HG03135 (cell line): ENCODE measurements around the gene PDE4A.
"Not testable (repeated sequence)": the region's sequence is repeated elsewhere in the genome, so short reads cannot be mapped to it uniquely, and the experiment has no call there.

Source experiments
- ATAC-seq: cut with Tn5 transposase; IDR thresholded peaks from one replicate; pipeline ENCODE4 v1.9.1; 2021; ENCODE audit warnings: mild to moderate bottlenecking, moderate library complexity; ENCODE audit not compliant: unreplicated experiment

Gene PDE4A

DNA sequence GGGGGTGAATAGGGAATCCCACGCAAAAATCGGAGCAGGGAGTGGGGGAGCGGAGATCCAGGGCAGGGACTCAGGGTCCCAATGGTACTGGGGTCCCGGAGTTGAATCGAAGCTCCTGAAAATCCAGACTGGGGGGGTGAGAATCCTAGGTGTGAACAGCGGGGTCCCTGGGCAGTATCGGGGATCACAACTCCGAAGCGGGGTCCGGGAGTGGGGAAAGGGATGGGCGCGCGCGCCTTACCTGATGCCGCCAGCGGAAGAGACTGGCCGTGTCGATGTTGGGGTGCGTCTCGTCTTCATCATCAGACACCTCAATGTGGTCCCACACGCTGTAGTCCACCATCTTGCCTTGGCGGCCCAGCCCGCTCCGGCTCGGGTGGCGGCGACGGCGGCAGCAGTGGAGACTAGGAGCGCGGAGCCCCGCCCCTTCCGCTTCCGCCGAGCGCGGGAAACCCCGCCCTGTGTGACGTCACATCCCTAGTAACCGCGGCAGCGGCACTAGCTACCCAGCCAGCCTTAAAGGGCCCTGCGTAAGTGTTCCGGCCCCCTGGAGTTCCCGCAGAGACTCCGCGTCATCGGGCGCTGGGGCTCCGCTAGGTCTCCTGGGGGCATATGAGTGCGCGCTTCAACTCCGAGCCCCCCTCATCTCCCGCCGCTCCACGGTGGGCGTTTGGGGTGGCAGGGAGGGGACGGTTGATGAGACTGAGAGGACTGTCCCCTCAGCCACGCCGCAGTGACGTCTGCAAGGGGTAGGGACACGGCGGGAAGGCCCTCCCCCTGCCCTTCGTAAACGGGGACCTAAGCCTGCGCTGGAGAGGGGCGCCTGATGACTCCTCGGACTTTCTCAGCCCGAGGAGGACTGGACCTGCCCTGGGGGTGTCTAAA lies 17.0 kb upstream of the PDE4A start, which contains the start of gene CDC37:
CDC37 (minus strand) TSS at position 406 of the 885 bp plus-strand sequence; CDS start at position 343, 63 bp downstream.
- peak; percentile 68 for ATAC-seq

- ATAC-seq: no peak
Measured at GRCh38 chr19:10404888-10405820, 15.2 kb upstream of the PDE4A start.

DNA sequence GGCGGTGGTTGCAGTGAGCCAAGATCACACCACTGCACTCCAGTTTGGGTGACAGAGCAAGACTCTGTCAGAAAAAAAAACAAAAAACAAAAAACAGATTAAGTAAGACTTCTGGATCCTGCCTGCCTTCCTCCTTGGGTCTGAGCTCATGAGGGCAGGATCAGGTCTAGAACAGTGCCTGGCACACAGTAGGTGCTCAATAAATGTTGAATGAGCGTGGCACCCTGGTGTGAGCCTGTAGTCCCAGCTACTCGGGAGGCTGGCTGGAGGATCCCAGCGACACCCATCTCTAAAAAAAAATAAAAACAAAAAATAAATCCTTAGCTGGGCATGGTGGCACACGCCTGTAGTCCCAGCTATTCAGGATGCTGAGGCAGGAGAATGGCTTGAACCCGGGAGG lies 14.1 kb upstream of the PDE4A start:
- no peak for ATAC-seq

DNA sequence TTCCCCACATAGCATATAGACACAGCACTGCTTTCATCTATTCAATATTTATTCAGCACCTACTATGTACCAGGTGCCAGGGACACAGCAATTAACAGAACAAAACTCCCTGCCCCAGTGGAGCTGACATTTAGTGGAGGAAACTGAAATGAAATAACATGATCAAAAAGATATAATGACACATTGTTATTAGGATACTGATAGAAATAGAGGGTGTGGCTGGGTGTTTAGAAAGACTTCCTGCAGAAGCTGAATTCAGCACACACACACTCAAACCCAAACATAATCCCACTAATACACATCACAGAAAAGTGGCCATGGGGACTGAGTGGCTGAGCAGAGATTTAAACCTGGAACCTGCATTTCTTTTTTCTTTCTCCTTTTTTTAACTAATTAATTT lies 13.2 kb upstream of the PDE4A start:
- no peak for ATAC-seq

GRCh38 chr19:10408511-10409283 lies 11.6 kb upstream of the PDE4A start:
- no peak for ATAC-seq

GRCh38 chr19:10411224-10411623 lies 9.1 kb upstream of the PDE4A start:
- ATAC-seq: not testable (repeated sequence)

DNA sequence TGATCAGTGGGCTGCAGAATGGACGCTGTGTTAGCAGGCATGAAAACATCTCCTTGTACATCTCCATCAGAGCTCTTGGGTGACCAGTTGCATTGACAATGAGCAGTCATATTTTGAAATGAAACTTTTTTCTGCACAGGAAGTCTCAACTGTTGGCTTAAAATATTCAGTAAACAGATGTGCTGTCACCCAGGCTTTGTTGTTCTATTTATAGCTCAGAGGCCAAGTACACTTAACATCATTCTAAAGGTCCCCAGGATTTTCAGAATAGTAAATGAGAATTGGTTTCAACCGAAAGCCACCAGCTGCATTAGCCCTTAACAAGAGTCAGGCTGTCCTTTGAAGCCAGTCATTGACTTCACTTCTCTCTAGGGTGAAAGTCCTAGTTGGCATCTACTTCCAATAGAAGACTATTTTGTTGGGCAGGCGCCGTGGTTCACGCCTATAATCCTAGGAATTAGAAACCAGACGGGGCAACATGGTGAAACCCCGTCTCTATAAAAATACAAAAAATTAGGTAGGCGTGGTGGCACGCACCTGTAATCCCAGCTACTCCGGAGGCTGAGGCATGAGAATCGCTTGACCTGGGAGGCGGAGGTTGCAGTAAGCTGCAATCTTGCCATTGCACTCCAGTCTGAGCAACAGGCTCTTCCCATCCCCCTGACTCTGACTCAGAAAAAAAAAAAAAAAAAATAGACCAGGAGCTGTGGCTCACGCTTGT lies 7.9 kb upstream of the PDE4A start:
- peak; percentile 56 for ATAC-seq

DNA sequence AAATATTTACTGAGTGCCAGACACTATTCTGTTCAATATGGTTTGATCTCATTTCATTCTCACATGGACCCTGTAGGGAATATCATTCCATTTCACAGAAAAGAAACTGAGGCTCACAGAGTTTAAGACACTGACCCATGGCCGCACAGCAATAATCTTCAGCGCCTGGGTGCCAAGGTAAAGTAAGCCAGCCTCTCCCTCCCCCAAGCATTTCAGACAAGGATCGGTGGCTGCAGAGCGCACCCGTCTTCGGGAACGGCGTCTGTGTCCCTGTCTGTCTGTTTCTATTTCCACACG lies 4.3 kb upstream of the PDE4A start:
- ATAC-seq: no peak

DNA sequence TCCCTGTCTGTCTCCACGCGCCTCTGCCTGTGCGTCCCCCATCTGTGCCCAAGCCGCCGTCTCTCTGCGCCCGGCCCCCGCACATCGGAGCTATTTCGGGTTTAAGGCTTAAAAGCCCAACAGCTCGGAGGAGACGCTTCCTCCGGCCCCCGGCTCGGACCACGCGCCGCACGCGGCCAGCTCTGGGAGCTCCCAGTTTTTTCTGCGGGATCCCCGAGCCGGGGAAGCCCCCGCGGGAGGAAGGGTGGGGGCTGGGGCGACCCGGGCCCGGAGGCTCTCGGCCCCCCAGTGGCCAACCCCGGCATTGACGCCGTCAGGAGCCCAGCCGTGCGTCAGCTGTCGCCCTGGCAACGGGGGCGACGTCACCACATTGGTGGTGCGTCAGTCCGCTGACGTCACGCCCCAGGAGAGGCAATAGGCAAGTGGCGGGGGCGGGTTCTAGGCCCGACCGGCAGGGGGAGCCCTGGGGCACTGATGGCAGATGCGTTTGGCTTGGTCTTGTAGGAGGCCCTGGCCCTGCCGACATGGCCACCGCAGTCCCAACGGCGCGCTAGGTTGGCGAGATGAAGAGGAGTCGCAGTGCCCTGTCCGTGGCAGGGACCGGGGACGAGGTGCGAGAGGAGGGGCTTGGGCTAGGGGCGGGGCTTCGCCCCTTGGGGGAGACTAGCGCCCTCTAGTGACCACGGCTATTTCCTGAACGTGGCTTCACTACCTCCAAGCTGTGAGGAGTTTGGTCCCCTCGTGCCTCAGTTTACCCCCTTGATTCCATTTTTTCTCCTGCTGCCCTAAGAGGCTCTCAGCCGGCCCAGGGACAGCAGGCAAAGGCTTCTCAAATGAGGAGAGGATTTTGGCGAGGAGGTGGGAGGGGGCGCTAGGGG lies 3.7 kb upstream of the PDE4A start:
- ATAC-seq: peak; percentile 33

- ATAC-seq: no peak
Measured at GRCh38 chr19:10417541-10418234, 2.6 kb upstream of the PDE4A start.

DNA sequence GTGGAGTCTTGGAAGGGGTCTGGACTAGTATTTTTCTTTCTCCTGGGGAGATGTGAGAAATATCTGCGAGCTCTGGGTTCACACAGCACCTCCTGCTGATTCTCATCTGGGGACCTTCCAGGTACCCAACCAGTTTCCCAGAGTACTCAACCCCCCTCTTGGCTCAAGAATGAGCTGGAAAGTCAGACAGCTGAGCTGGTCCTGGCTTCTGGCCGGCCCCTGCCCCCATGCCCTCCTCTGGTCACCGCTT lies 2.2 kb upstream of the PDE4A start:
- no peak for ATAC-seq

DNA sequence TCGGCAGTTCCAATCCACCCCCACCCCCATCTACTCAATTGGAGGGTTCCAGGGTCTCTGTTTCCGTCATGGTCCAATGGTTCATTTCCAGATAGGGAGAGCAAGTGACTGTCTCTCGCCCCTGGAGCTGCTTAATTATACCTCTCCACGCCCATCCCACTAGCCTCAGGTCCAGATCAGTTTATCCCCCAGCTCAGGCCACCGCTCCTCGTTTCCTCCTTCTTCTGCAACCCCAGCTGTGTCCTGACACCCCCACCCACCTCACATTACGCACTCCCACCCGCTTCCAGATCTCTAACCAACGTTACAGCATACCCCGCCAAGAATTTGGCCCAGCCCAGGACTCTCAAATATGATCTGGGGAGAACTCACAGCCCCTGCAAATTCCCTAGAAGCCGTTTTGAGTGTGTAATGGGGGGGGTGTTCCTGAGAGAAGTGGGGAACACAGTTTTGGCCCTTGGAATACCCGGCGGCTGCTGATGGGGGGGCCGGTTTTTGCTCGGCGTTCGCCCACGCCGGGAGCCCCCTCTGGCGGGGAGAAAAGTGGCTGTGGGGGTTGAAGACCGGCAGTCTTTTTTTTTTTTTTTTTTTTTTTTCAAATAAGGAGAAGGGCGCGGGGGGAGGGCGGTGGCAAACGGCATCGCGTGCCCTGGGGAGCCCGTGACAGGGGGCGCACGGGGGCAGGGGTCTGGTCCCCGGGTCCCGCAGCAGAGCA lies 1.7 kb upstream of the PDE4A start:
- ATAC-seq: no peak

GRCh38 chr19:10419200-10419645 lies 1.1 kb upstream of the PDE4A start:
- no peak for ATAC-seq

DNA sequence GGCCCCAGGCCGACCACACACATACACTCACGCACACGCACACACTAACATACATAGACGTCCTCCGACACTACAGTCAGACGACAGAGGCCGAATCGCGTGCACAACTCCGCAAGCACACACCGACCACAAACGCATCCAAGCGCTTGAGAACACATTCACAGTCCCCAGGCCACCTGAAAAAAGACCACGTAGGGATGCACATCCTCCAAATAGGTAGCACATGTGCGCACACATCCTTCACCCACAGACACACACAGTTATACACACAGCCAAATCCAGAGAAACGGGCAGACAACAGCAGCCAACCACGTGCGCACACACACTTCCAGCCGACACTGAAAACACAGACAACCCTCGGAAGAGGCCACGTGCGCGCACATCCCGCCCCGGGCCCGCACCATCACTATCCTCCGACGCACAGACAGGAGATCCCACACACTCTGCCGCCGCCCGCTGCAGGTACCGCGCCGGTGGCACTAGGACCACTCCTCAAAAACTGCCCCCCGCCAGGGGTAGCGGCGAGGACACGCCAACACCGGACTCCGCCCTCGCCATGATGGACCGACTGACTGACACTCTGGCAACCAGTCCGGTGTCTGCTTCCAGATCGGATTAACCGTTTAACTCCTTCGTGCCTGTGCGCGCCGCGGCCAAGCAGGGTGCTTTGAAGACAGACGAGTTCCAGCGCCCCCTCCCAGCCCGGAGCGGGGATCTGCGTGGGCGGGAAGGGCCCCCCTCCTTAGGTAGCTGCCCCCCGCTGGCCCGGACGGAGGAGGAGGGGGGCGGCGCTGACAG lies 493 bp upstream of the PDE4A start:
- ATAC-seq: no peak

- ATAC-seq: no peak
Measured at GRCh38 chr19:10421240-10422045, 1.1 kb downstream of the PDE4A start.

DNA sequence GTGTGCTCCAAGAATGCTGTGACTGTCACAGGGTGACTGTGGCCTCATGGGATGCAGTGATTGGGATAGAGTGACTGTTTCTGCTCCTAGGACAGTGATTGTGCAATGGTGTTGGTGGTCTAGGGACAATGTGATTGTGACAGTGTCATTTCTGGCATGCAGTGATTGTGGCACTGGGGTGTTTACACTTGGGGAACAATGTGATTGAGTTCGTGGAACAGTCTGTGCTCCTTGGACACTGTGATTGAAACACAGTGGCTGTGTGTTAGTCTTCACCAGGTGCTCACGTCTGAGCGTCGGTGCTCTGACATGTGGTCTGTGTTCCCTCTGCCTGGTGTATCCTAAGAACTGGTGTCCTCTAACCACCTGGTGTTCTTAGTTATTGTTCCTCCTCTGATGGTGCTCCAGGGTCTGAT lies 1.7 kb downstream of the PDE4A start:
- ATAC-seq: no peak

GRCh38 chr19:10422846-10423245 lies 2.5 kb downstream of the PDE4A start:
- ATAC-seq: no peak
